A549 (cell line): ENCODE data around the gene KRABD2.

ENCODE experiments used
- POLR2A ChIP-seq: IDR thresholded peaks from 2 replicates; pipeline ENCODE4 v1.6.1; 2012; ENCODE audit warnings: mild to moderate bottlenecking, low read length
- SMC3 ChIP-seq: fragments of >200 bp; sonication (Bioruptor Twin); formaldehyde crosslinking; IDR thresholded peaks from 3 replicates; pipeline ENCODE4 v1.6.1; 2018; ENCODE audit warnings: inconsistent platforms
- ZFP36 ChIP-seq: fragments of 450-650 bp; IDR thresholded peaks from 2 replicates; pipeline ENCODE4 v1.6.1; 2014; ENCODE audit warnings: borderline replicate concordance; ENCODE audit not compliant: partially characterized antibody
- TF ChIP-seq, protein P1 (sequence below): fragments of >200 bp; sonication (Bioruptor Twin); formaldehyde crosslinking; IDR thresholded peaks from 3 replicates; pipeline ENCODE4 v1.5.1; 2016
- TF ChIP-seq, protein P2 (sequence below): fragments of 200-600 bp; sonication (generic); IDR thresholded peaks from 2 replicates; pipeline ENCODE4 v1.6.1; 2016; ENCODE audit warnings: antibody characterized with exemption, mild to moderate bottlenecking, moderate library complexity

DNA sequence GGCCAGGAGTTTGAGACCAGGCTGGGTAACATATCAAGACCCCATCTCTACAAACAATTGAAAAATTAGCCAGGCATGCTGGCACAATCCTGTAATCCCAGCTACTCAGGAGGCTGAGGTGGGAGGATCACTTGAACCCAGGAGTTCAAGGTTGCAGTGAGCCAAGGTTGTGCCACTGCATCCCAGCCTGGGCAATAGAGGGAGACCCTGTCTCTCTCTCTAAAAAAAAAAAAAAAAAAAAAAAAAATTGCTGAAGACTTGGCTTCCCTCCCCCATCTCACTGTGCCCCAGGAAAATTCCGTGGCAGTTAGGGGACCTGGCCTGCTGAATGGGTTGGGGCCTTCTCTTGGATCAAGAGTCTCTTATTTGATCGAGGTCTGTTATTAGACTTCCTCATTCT is 37.0 kb downstream of the KRABD2 start, which contains the start of gene ODF4:
- TF ChIP-seq, protein P1, sequence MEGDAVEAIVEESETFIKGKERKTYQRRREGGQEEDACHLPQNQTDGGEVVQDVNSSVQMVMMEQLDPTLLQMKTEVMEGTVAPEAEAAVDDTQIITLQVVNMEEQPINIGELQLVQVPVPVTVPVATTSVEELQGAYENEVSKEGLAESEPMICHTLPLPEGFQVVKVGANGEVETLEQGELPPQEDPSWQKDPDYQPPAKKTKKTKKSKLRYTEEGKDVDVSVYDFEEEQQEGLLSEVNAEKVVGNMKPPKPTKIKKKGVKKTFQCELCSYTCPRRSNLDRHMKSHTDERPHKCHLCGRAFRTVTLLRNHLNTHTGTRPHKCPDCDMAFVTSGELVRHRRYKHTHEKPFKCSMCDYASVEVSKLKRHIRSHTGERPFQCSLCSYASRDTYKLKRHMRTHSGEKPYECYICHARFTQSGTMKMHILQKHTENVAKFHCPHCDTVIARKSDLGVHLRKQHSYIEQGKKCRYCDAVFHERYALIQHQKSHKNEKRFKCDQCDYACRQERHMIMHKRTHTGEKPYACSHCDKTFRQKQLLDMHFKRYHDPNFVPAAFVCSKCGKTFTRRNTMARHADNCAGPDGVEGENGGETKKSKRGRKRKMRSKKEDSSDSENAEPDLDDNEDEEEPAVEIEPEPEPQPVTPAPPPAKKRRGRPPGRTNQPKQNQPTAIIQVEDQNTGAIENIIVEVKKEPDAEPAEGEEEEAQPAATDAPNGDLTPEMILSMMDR, result no peak
- TF ChIP-seq POLR2A (no peak), ZFP36 (no peak), SMC3 (no peak)
- TF ChIP-seq, protein P2, sequence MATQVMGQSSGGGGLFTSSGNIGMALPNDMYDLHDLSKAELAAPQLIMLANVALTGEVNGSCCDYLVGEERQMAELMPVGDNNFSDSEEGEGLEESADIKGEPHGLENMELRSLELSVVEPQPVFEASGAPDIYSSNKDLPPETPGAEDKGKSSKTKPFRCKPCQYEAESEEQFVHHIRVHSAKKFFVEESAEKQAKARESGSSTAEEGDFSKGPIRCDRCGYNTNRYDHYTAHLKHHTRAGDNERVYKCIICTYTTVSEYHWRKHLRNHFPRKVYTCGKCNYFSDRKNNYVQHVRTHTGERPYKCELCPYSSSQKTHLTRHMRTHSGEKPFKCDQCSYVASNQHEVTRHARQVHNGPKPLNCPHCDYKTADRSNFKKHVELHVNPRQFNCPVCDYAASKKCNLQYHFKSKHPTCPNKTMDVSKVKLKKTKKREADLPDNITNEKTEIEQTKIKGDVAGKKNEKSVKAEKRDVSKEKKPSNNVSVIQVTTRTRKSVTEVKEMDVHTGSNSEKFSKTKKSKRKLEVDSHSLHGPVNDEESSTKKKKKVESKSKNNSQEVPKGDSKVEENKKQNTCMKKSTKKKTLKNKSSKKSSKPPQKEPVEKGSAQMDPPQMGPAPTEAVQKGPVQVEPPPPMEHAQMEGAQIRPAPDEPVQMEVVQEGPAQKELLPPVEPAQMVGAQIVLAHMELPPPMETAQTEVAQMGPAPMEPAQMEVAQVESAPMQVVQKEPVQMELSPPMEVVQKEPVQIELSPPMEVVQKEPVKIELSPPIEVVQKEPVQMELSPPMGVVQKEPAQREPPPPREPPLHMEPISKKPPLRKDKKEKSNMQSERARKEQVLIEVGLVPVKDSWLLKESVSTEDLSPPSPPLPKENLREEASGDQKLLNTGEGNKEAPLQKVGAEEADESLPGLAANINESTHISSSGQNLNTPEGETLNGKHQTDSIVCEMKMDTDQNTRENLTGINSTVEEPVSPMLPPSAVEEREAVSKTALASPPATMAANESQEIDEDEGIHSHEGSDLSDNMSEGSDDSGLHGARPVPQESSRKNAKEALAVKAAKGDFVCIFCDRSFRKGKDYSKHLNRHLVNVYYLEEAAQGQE, result no peak
